Astrocyte (in vitro differentiated cells and primary cell): ENCODE measurements around the gene KEAP1.

Source experiments
- EZH2 ChIP-seq: IDR thresholded peaks from 2 replicates; pipeline ENCODE4 v1.6.1; 2012; ENCODE audit warnings: mild to moderate bottlenecking, low read length, inconsistent platforms; ENCODE audit not compliant: insufficient read depth
- TF ChIP-seq, protein P1 (sequence below): IDR thresholded peaks from 2 replicates; pipeline ENCODE4 v1.5.1; 2011; ENCODE audit warnings: low read depth, mild to moderate bottlenecking, inconsistent platforms, low read length, moderate library complexity; ENCODE audit not compliant: insufficient read depth

DNA sequence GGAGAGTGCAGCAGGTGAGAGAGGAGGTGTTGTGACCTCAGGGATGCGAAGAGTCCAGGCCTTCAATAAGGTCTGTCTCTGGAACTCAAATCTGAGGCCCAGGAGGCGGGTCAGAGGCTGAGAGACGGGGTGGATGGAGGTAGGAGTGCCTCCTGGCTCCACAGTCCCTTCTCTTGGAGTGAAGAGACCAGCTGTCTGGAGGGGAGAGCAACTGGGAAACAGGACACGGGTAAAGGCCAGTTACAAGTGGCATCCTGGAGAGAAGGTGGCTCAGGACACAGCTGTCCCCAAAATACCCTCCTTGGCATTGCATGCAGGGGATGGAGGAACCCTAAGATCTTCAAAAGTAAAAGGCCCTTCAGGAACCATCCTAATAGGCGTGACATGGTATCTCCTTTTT, 63.6 kb downstream of the KEAP1 start:
- no peak for TF ChIP-seq EZH2
- TF ChIP-seq, protein P1, sequence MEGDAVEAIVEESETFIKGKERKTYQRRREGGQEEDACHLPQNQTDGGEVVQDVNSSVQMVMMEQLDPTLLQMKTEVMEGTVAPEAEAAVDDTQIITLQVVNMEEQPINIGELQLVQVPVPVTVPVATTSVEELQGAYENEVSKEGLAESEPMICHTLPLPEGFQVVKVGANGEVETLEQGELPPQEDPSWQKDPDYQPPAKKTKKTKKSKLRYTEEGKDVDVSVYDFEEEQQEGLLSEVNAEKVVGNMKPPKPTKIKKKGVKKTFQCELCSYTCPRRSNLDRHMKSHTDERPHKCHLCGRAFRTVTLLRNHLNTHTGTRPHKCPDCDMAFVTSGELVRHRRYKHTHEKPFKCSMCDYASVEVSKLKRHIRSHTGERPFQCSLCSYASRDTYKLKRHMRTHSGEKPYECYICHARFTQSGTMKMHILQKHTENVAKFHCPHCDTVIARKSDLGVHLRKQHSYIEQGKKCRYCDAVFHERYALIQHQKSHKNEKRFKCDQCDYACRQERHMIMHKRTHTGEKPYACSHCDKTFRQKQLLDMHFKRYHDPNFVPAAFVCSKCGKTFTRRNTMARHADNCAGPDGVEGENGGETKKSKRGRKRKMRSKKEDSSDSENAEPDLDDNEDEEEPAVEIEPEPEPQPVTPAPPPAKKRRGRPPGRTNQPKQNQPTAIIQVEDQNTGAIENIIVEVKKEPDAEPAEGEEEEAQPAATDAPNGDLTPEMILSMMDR, result no peak
